H9 (cell line): ENCODE results near the gene VSX1. TPM values are rescaled to one million over a fixed set of nuclear protein-coding genes. Genes with fewer than 3 reads are reported as not detected.

ENCODE experiments used
- DNase-seq: peaks from one replicate; pipeline ENCODE4 v3.0.0-alpha.2; 2017
- H2AFZ ChIP-seq: one replicate; pipeline ENCODE4 v1.6.1; 2013; ENCODE audit warnings: mild to moderate bottlenecking, low read length, control low read depth, moderate library complexity
- H2AK5ac ChIP-seq: 2 replicates; pipeline ENCODE4 v1.6.1; 2013; ENCODE audit warnings: low read length, control low read depth, mixed read lengths; ENCODE audit not compliant: insufficient read length
- H2BK120ac ChIP-seq: one replicate; pipeline ENCODE4 v1.6.1; 2013; ENCODE audit warnings: low read depth, mild to moderate bottlenecking, low read length, control low read depth, inconsistent platforms; ENCODE audit not compliant: poor library complexity, severe bottlenecking
- H2BK12ac ChIP-seq: 2 replicates; pipeline ENCODE4 v1.6.1; 2013; ENCODE audit warnings: low read length, control low read depth, mixed read lengths, low read depth; ENCODE audit not compliant: insufficient read length
- H2BK15ac ChIP-seq: 2 replicates; pipeline ENCODE4 v1.6.1; 2013; ENCODE audit warnings: low read depth, low read length, control low read depth
- H2BK20ac ChIP-seq: one replicate; pipeline ENCODE4 v1.6.1; 2013; ENCODE audit warnings: low read depth, mild to moderate bottlenecking, low read length, control low read depth, inconsistent platforms; ENCODE audit not compliant: poor library complexity, severe bottlenecking
- H2BK5ac ChIP-seq: 2 replicates; pipeline ENCODE4 v1.6.1; 2013; ENCODE audit warnings: low read length, control low read depth, mixed read lengths; ENCODE audit not compliant: insufficient read length
- H3K14ac ChIP-seq: 2 replicates; pipeline ENCODE4 v1.6.1; 2013; ENCODE audit warnings: low read length, control low read depth; ENCODE audit not compliant: insufficient read depth
- H3K18ac ChIP-seq: 2 replicates; pipeline ENCODE4 v1.6.1; 2013; ENCODE audit warnings: low read depth, mild to moderate bottlenecking, mixed read lengths, low read length, control low read depth; ENCODE audit not compliant: insufficient read length
- H3K23ac ChIP-seq: 2 replicates; pipeline ENCODE4 v1.6.1; 2013; ENCODE audit warnings: low read length, control low read depth, mixed read lengths, low read depth; ENCODE audit not compliant: insufficient read length
- H3K23me2 ChIP-seq: 2 replicates; pipeline ENCODE4 v1.6.1; 2013; ENCODE audit warnings: low read depth, mild to moderate bottlenecking, mixed read lengths, low read length, control low read depth; ENCODE audit not compliant: insufficient read length, poor library complexity, severe bottlenecking
- H3K27ac ChIP-seq: 2 replicates; pipeline ENCODE4 v1.5.1; 2013; ENCODE audit warnings: low read length, control low read depth, mixed read lengths, low read depth; ENCODE audit not compliant: insufficient read length
- H3K27me3 ChIP-seq: 2 replicates; pipeline ENCODE4 v1.6.1; 2013; ENCODE audit warnings: low read length, control low read depth, inconsistent platforms; ENCODE audit not compliant: insufficient read depth
- H3K4ac ChIP-seq: 2 replicates; pipeline ENCODE4 v1.6.1; 2013; ENCODE audit warnings: low read depth, mild to moderate bottlenecking, control low read depth, inconsistent platforms, low read length, moderate library complexity
- H3K4me1 ChIP-seq: 2 replicates; pipeline ENCODE4 v1.6.1; 2013; ENCODE audit warnings: low read length, control low read depth, inconsistent platforms; ENCODE audit not compliant: insufficient read depth
- H3K4me2 ChIP-seq: 2 replicates; pipeline ENCODE4 v1.6.1; 2013; ENCODE audit warnings: low read length, control low read depth, mixed read lengths; ENCODE audit not compliant: insufficient read length, insufficient read depth
- H3K56ac ChIP-seq: 2 replicates; pipeline ENCODE4 v1.6.1; 2013; ENCODE audit warnings: low read depth, mild to moderate bottlenecking, mixed read lengths, low read length, control low read depth; ENCODE audit not compliant: insufficient read length
- H3K79me1 ChIP-seq: 2 replicates; pipeline ENCODE4 v1.6.1; 2013; ENCODE audit warnings: low read depth, mild to moderate bottlenecking, moderate library complexity, low read length, control low read depth, inconsistent platforms; ENCODE audit not compliant: insufficient read depth, poor library complexity, severe bottlenecking
- H3K79me2 ChIP-seq: 2 replicates; pipeline ENCODE4 v1.6.1; 2013; ENCODE audit warnings: low read length, control low read depth, inconsistent platforms; ENCODE audit not compliant: insufficient read depth
- H3K9ac ChIP-seq: 2 replicates; pipeline ENCODE4 v1.6.1; 2013; ENCODE audit warnings: low read length, control low read depth, mixed read lengths; ENCODE audit not compliant: insufficient read length; ENCODE audit errors: extremely low read depth
- H3K9me3 ChIP-seq: one replicate; pipeline ENCODE4 v1.6.1; 2013; ENCODE audit warnings: low read depth, low read length, inconsistent platforms; ENCODE audit not compliant: control insufficient read depth
- H3T11ph ChIP-seq: one replicate; pipeline ENCODE4 v1.6.1; 2013; ENCODE audit warnings: mild to moderate bottlenecking, low read length, control low read depth, inconsistent platforms
- H4K20me1 ChIP-seq: one replicate; pipeline ENCODE4 v1.6.1; 2013; ENCODE audit not compliant: control insufficient read depth, insufficient read length, insufficient read depth
- H4K5ac ChIP-seq: 2 replicates; pipeline ENCODE4 v1.6.1; 2013; ENCODE audit warnings: low read depth, mild to moderate bottlenecking, mixed read lengths, low read length, control low read depth; ENCODE audit not compliant: insufficient read length
- H4K8ac ChIP-seq: replicated peaks from 2 replicates; pipeline ENCODE4 v1.6.1; 2013; ENCODE audit warnings: low read length, control low read depth, mixed read lengths, low read depth; ENCODE audit not compliant: insufficient read length
- H4K91ac ChIP-seq: 2 replicates; pipeline ENCODE4 v1.6.1; 2013; ENCODE audit warnings: low read depth, mild to moderate bottlenecking, moderate library complexity, mixed read lengths, low read length, control low read depth; ENCODE audit not compliant: insufficient read length
- H3K27ac Mint-ChIP-seq, 3 experiments: 2 replicates in 2 of 3; 3 replicates in 1 of 3; pipeline ENCODE4 v1.8.0; 2020 to 2021; ENCODE audit warnings: mixed read lengths in 3 of 3, mild to moderate bottlenecking in 1 of 3, moderate library complexity in 1 of 3
- H3K27me3 Mint-ChIP-seq: 2 replicates; pipeline ENCODE4 v1.8.0; 2021; ENCODE audit warnings: low read depth, mild to moderate bottlenecking, moderate library complexity, mixed read lengths
- H3K36me3 Mint-ChIP-seq, 3 experiments: 2 replicates in 2 of 3; 3 replicates in 1 of 3; pipeline ENCODE4 v1.8.0; 2020 to 2021; ENCODE audit warnings: low read depth in 3 of 3, mixed read lengths in 3 of 3; ENCODE audit not compliant: insufficient read depth in 1 of 3
- H3K4me1 Mint-ChIP-seq, 2 experiments: 2 replicates each; pipeline ENCODE4 v1.8.0; 2020; ENCODE audit warnings: mixed read lengths in 2 of 2
- H3K4me3 Mint-ChIP-seq, 2 experiments: 2 replicates in 1 of 2; 3 replicates in 1 of 2; pipeline ENCODE4 v1.8.0; 2020 to 2021; ENCODE audit warnings: mild to moderate bottlenecking in 2 of 2, mixed read lengths in 2 of 2, moderate library complexity in 1 of 2
- H3K9me3 Mint-ChIP-seq, 2 experiments: 2 replicates in 1 of 2; 3 replicates in 1 of 2; pipeline ENCODE4 v1.8.0; 2020; ENCODE audit warnings: mild to moderate bottlenecking in 2 of 2, mixed read lengths in 2 of 2, moderate library complexity in 1 of 2
- CTCF ChIP-seq: fragments of 200-600 bp; sonication (generic); conservative IDR thresholded peaks from 3 replicates; pipeline ENCODE4 v1.8.0; 2021; ENCODE audit warnings: antibody characterized with exemption, mild to moderate bottlenecking
- WGBS: extraction: QIAGEN DNeasy Blood & Tissue Kit; methylation state at CpG from one replicate; pipeline ENCODE4 v1.1.7; 2013; ENCODE audit warnings: missing lambda C conversion rate, low lambda C conversion rate, mixed read lengths; ENCODE audit not compliant: insufficient read length; ENCODE audit errors: extremely low coverage; 5-methylcytosine and 5-hydroxymethylcytosine counted together
- total RNA-seq: library from RNA; stranded (reverse); gene quantifications from 2 replicates; pipeline ENCODE4 v1.2.1, GENCODE V29; 2021

Gene VSX1
- total RNA-seq, 1 experiment from 2014 or later, result not detected

DNA sequence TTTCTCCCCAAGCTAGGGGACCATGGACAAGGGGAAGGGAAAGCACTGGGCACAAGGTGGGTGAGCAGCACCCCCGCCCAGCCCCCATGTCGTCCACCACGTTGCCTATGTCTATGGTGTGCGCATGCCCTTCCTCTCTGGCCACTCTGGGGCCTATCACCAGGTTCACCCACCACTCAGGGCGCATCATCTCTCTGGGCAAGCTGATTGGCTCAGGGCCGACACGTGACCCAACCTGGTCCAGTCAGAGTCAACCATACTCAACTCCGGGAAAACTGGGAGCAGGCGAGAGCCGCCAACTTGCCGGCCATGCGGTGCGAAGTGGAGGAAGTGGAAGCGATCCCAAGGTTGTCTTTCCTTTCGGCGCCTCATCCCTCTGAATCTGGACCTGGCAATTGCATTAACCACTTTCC, 49.9 kb downstream of the VSX1 start:
- H3K4me1 ChIP-seq, result no peaks in the 10 kb centered on the region; the same call in 1 of the 2 replicates
- H2BK12ac ChIP-seq, result no peak overlapping the region
- H3K56ac ChIP-seq, result no peak overlapping the region
- no peak overlapping the region for H2AFZ ChIP-seq
- H4K8ac ChIP-seq, result no peak overlapping the region
- H4K20me1 ChIP-seq, result no peaks in the 10 kb centered on the region
- H3K18ac ChIP-seq, result no peak overlapping the region
- H3K4me2 ChIP-seq, result no peak overlapping the region
- H3K14ac ChIP-seq, result no peak overlapping the region
- H3K4ac ChIP-seq, result no peak overlapping the region
- no peaks in the 10 kb centered on the region for H3K9me3 ChIP-seq
- H3K79me1 ChIP-seq, result no peaks in the 10 kb centered on the region
- no peak overlapping the region for H3K23ac ChIP-seq
- no peak for TF ChIP-seq CTCF
- no peak overlapping the region for H4K91ac ChIP-seq
- no peaks in the 10 kb centered on the region for H3K79me2 ChIP-seq
- no CpG with 5 or more reads among the region's 16 CpGs for WGBS
- H3K9ac ChIP-seq, result no peak overlapping the region
- no peak for DNase-seq
- no peak overlapping the region for H2AK5ac ChIP-seq
- H3T11ph ChIP-seq, result no peak overlapping the region
- no peaks in the 10 kb centered on the region for H3K23me2 ChIP-seq
- no peak overlapping the region for H2BK5ac ChIP-seq
- H3K27me3 Mint-ChIP-seq, result peaks cover 24% of the 10 kb centered on the region
- H3K27me3 ChIP-seq, result no peaks in the 10 kb centered on the region
- no peak overlapping the region for H4K5ac ChIP-seq
- H2BK120ac ChIP-seq, result no peak overlapping the region
- no peak overlapping the region for H2BK20ac ChIP-seq
- H3K27ac Mint-ChIP-seq, result no peak overlapping the region
- no peak overlapping the region for H3K27ac ChIP-seq
- no peaks in the 10 kb centered on the region for H3K9me3 Mint-ChIP-seq
- H3K4me3 Mint-ChIP-seq, result no peak overlapping the region
- no peak overlapping the region for H2BK15ac ChIP-seq
- peaks cover 0 to 2% (median 0%) of the 10 kb centered on the region in 3 experiments; a peak in 1 of 7 replicates for H3K36me3 Mint-ChIP-seq
- H3K4me1 Mint-ChIP-seq, result peaks cover 16% of the 10 kb centered on the region in 2 experiments
